HG02642 (cell line): Measurements from ENCODE around the gene PCNX1.
"Not testable (repeated sequence)": the region's sequence is repeated elsewhere in the genome, so short reads cannot be mapped to it uniquely, and the experiment has no call there.

Source experiments
- ATAC-seq: cut with Tn5 transposase; IDR thresholded peaks from one replicate; pipeline ENCODE4 v1.9.1; 2021; ENCODE audit warnings: mild to moderate bottlenecking; ENCODE audit not compliant: unreplicated experiment, poor library complexity

Gene PCNX1

GRCh38 chr14:71138448-71139293 is 231.4 kb downstream of the PCNX1 start:
- ATAC-seq, result no peak

- no peak for ATAC-seq
Measured at GRCh38 chr14:71139294-71139946, 232.2 kb downstream of the PCNX1 start.

GRCh38 chr14:71140157-71140556 is 232.9 kb downstream of the PCNX1 start:
- ATAC-seq, result no peak

- ATAC-seq, result no peak
Measured at GRCh38 chr14:71141701-71142374, 234.6 kb downstream of the PCNX1 start.

- ATAC-seq, result no peak
Measured at GRCh38 chr14:71142375-71143038, 235.2 kb downstream of the PCNX1 start.

- ATAC-seq, result no peak
Measured at GRCh38 chr14:71143381-71144290, 236.4 kb downstream of the PCNX1 start.

- ATAC-seq, result not testable (repeated sequence)
Measured at GRCh38 chr14:71147335-71147734, 240.1 kb downstream of the PCNX1 start.

- no peak for ATAC-seq
Measured at GRCh38 chr14:71148627-71149026, 241.4 kb downstream of the PCNX1 start.

- ATAC-seq, result no peak
Measured at GRCh38 chr14:71150737-71151136, 243.5 kb downstream of the PCNX1 start.

GRCh38 chr14:71155743-71156142 is 248.5 kb downstream of the PCNX1 start:
- ATAC-seq, result no peak

GRCh38 chr14:71163050-71163841 is 256.0 kb downstream of the PCNX1 start:
- no peak for ATAC-seq

GRCh38 chr14:71163842-71164629 is 256.8 kb downstream of the PCNX1 start:
- ATAC-seq, result no peak
